GM18508 (cell line): Measurements from ENCODE around the gene RARS2.
"Not testable (repeated sequence)": the region's sequence is repeated elsewhere in the genome, so short reads cannot be mapped to it uniquely, and the experiment has no call there.

Experiments
- ATAC-seq: cut with Tn5 transposase; IDR thresholded peaks from one replicate; pipeline ENCODE4 v1.9.1; 2021; ENCODE audit warnings: moderate number of reproducible peaks; ENCODE audit not compliant: insufficient read depth, unreplicated experiment

Gene RARS2

DNA sequence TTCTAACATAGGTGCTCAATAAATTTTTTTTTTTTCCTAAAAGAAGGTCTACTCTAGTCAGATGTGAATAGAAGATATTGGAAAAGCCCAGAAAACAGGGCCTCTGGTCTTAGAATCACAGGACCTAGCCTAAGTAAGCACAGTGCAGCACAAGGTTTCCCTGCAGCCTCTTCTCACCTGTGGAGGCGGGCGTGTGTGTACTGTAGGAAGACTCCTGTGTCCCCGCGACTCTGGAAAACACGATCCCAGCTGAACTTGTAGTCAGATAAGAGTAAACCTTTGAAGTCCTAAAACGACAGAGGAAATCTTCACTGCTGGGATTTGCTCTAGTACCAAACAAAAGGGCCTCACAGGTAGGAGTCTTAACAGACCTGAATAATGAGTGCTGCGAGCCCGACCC lies 71.3 kb downstream of the RARS2 start:
- no peak for ATAC-seq

GRCh38 chr6:87514831-87515230 lies 75.0 kb downstream of the RARS2 start:
- ATAC-seq = no peak

GRCh38 chr6:87504441-87504840 lies 85.3 kb downstream of the RARS2 start:
- ATAC-seq = no peak

DNA sequence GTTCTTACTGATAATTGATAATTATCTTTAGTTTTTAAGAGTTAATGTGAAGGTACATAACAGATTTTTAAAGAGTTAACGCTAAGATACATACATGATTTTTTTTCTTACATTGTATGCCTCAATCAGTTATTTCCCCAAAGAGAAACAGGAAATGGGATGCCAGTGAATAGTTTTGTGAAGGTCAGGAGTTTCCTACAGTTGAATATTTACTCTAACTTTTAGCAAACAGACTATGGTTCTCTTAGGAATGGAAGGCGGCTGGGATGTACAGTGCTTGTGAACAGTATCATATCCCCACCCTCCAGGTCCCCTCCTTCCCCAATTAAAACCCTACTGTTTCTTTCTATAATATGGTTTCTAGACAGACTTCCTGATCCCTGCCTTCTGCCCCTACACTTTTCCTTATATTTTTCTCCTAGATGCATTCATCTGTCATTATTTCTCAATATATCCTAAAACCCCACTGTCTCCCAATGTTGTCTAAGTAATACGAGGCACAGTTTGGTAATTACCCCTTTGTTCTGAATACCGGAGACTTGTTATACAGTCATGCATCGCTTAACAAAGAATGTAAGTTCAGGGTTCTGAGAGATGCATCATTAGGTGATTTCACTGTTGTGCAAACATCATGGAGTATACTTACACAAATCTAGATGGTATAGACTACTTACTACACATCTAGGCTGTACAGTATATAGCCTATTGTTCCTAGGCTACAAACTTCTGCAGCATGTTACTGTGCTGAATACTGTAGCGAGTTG lies 87.8 kb downstream of the RARS2 start:
- no peak for ATAC-seq

DNA sequence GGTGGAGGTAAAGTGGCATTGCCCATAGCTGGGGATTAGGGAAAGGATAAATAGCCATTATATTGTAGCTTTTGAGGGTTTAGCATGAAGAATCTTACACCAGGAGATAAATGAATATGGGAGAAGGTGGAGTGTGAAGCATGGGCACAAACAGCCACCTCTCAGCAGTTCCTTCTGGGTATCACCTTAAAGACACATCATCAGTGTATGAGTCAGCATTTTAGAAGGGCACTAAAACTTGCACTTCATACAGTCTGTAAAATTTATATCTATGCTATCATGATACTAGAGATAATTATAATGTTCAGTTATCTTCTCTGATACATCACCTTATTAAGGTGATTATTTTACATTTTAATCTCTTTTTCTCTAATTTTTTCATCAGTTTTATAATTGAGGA lies 91.7 kb downstream of the RARS2 start:
- ATAC-seq = no peak

DNA sequence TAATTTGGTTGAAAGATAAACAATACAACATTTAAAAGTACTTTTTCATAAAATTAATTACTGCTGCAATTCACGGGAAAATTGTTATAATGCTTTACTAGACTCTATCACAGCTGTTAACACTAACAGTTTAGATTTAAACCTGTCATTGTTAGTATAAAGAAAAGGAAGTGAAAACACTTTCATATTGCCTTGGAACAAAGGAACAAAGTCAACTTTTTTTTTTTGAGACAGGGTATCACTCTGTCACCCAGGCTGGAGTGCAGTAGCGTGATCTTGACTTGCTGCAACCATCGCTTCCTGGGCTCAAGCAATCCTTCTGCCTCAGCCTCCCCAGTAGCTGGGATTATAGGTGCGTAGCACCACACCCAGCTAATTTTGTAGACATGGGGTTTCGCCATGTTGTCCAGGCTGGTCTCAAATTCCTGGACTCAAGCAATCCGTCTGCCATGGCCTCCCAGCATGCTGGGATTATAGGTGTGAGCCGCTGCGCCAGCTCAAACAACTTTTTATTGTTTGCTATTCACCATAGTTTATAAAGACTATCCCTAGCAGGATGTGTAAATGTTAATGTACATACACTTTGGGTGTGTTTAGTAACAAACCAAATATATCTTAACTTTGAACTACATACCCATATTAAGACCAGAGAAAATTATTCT lies 94.9 kb downstream of the RARS2 start:
- ATAC-seq = peak; percentile 65

GRCh38 chr6:87489326-87489725 lies 100.5 kb downstream of the RARS2 start:
- ATAC-seq = not testable (repeated sequence)

GRCh38 chr6:87487555-87487954 lies 102.2 kb downstream of the RARS2 start:
- ATAC-seq = no peak

- ATAC-seq = no peak
Measured at GRCh38 chr6:87484491-87484890, 105.3 kb downstream of the RARS2 start.

GRCh38 chr6:87483929-87484328 lies 105.9 kb downstream of the RARS2 start:
- ATAC-seq = no peak

DNA sequence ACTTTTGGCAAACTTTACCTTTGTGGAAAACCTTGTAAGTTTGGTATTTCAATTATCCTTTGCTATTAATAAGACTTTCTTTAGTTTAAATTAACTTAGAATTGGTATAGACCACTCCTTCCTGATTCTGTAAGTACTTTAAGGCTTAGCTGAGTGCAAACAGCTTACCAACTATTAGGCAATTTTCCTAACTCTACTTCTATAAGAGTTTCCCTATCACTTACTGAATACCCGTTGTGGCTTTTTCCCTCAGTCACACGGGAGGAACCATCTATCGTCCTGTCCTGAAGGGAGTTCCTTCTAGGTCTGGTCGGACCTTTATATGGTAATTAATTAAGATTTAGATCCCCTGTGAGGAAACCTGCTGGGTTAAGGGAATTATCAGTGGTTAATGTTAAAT lies 107.4 kb downstream of the RARS2 start:
- no peak for ATAC-seq

DNA sequence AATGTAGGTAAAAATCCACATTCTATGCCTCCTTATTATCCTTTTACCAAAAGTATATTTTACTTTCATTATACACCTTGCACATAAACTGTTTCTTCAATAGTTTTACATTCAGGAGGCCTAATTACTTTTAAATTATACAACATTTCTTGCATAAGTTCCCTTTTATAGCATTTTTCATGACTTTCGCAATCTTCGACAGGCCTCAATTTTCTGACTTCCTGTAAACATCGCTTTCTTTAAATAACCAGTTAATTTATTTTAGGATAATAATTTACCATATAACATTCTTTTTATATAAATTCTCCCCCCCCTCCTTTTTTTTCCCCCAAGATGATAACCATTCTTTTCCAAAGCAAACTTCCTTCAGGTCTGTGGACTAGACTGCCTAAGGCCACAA lies 107.9 kb downstream of the RARS2 start:
- ATAC-seq = no peak

DNA sequence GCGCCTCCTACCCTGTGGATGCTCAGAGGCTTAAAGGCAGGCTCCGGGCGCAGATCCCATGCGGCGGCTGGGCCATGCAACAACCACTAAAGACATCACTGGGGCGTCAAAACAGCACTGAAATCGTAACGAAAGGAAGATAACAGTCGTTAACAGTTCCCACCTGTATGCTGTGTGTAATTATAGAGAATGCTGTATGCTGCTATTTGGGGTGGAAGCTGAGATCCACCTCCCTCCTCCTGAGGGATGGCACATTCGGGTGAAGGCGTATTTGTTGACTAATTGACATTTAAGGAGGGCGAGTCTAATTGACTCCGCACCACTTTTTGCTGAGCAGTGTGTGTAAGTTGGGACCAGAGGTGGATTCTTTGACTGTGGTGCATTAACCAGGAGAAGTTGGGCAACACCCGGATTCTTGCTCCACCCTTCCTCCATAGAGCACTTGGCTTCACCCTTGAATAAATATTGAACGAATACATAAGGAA lies 116.3 kb downstream of the RARS2 start:
- ATAC-seq = peak; percentile 48

- ATAC-seq = peak; percentile 66
Measured at GRCh38 chr6:87472525-87473418, 117.0 kb downstream of the RARS2 start, which contains the start of gene SLC35A1. SLC35A1 (plus strand) TSS chr6:87472974; CDS start chr6:87473004, 30 bp downstream.

DNA sequence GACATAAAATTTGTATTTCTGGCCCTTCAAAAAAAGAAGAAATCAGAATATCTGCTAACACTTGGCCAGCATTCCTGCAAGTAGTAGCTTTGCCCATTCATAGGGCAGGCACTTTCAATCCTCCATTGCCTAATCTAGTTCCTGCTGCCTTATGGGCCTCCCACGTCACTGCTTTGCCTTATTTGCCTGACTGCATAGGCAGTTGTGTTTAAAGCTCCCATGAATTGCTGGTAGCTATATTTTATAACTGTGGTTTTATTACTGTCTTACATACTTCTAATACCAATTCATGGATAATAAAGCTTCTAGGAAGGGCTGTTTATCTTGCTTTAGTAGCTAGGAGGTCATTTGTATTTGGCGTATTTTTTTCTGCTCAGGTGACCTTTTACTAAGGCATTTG lies 124.7 kb downstream of the RARS2 start:
- ATAC-seq = no peak
